GM18526 (cell line): ENCODE measurements around the gene ATP8B2.

Experiments used
- POLR2A ChIP-seq: IDR thresholded peaks from 3 replicates; pipeline ENCODE4 v1.6.1; 2011; ENCODE audit not compliant: insufficient read length; ENCODE audit errors: extremely low read depth

The ATP8B2 gene

GRCh38 chr1:154326546-154327465 is 1.5 kb downstream of the ATP8B2 start:
- no peak for TF ChIP-seq POLR2A

- TF ChIP-seq POLR2A, result no peak
Observed at GRCh38 chr1:154327466-154328317, 2.4 kb downstream of the ATP8B2 start.

- no peak for TF ChIP-seq POLR2A
Observed at GRCh38 chr1:154328318-154329151, 3.2 kb downstream of the ATP8B2 start.

DNA sequence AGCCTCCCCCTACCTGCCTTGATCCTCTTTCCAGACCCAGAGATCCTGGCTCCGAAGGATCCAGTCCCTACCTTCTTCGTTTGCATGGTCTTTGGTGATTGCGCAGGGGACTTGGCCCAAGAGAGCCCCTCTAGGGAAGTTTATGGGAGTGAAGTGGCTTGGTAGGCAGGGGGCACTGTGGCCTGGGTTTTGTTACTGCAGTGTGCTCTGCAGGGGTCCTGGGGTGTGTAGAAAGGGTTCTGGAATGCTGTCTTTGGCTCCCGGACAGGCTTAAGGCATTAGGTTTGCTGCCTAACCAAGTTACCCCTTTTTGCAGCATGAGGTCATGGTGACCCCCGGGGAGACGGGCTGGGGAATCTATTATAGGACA is 3.8 kb downstream of the ATP8B2 start:
- no peak for TF ChIP-seq POLR2A

- no peak for TF ChIP-seq POLR2A
Observed at GRCh38 chr1:154329551-154330131, 4.3 kb downstream of the ATP8B2 start.

- no peak for TF ChIP-seq POLR2A
Observed at GRCh38 chr1:154330669-154331068, 5.3 kb downstream of the ATP8B2 start.

DNA sequence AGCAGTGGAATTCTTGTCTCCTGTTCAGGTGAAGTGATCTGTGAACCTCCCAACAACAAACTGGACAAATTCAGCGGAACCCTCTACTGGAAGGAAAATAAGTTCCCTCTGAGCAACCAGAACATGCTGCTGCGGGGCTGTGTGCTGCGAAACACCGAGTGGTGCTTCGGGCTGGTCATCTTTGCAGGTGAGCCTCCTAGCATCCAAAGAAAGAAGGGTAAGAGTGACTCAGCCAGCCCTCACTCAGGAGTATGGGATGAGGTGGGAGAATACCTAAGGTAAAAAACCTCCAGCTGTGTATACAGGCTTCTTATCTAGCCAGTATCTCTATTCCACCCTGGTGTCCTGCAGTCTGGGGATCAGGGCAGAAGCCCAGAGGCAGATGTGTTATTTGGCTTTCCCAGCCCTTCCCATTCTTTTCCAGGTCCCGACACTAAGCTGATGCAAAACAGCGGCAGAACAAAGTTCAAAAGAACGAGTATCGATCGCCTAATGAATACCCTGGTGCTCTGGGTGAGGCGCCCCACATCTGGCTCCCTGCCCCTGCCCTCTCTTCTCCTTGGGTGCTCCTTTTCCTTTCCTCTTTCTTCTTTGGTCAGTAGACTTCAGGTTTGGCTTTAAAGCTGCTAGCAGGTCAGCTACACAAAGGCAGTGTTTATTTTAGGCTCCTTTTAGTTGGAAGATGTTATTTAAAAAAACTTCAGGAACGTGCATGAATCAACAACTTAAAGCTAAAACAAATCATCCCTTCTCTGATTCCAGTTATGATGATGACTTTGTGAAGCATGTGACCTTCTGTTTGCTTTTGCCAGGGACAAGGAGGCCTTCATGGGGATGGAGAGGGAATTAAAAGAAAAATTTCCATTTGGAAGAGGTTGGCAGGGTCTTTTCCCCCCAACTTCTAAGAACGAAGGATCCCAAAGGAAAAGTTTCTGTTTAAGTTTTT is 9.0 kb downstream of the ATP8B2 start:
- TF ChIP-seq POLR2A, result no peak

DNA sequence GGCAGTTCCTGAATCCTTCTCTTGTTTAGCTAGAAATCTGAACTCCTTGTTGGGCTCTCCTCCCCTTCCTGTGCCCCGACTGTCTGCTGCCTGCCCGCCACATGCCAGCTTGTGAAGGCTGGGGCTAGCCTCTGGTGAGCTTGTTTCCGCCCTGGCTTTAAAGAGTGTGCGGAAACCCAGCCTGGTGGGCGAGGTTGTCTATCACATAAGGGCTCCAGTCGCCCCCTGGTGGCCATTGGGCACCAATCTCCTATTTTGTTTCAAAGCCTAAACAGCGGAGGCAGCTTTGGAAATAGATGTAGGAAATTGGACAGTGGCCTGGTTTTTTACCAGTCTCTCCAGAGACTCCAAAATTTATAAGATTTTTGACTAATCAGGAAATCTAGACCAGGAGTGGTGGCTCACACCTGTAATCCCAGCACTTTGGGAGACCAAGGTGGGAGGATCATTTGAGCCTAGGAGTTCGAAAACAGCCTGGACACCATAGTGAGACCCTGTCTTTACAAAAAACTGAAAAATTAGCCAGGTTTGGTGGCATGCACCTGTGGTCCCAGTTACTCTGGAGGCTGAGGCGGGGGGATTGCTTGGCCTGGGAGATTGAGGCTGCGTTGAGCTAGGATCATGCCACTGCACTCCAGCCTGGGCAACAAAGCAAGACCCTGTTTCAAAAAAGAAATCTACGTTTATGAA is 9.8 kb downstream of the ATP8B2 start:
- no peak for TF ChIP-seq POLR2A

DNA sequence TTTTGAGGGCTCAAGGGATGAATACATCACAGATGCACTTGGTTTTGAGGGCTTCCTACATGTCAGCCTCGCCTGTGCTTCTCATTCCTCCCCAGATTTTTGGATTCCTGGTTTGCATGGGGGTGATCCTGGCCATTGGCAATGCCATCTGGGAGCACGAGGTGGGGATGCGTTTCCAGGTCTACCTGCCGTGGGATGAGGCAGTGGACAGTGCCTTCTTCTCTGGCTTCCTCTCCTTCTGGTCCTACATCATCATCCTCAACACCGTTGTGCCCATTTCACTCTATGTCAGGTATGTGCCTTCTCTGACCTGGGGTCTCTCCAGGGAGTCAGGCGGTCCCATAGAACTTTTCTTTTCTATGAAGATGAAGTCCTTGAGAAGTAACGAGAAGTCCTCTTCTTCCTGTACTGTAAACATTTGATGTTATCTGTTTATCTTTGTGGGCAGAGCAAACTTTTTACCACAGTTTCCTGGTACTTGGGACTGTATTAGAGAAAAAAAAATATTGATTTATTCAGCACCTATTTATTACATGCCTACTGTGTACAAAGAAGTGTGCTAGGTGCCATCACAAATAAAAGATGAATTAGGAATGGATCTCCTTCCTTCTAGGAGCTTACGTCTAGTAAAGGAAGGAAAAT is 12.0 kb downstream of the ATP8B2 start:
- no peak for TF ChIP-seq POLR2A

DNA sequence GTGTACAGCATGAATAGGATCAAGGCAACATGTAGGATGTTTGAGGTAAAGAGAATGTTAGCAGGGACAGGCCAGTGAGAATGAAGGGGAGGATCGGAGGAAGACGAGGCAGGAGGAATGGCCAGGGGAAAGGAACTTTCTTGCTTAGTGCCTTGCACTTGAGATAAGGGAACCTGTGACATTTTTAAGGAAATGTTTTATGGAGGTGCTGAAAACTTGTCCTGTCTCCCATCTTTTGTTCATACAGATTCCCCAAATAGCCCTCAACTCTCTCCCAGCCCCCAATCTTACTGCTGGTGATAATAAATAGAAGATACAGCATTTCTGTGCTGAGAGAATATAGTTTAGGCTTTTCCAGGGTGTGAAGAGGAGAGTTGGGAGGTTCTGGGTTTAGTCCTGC is 13.6 kb downstream of the ATP8B2 start:
- no peak for TF ChIP-seq POLR2A

- no peak for TF ChIP-seq POLR2A
Observed at GRCh38 chr1:154342132-154342531, 16.8 kb downstream of the ATP8B2 start.

DNA sequence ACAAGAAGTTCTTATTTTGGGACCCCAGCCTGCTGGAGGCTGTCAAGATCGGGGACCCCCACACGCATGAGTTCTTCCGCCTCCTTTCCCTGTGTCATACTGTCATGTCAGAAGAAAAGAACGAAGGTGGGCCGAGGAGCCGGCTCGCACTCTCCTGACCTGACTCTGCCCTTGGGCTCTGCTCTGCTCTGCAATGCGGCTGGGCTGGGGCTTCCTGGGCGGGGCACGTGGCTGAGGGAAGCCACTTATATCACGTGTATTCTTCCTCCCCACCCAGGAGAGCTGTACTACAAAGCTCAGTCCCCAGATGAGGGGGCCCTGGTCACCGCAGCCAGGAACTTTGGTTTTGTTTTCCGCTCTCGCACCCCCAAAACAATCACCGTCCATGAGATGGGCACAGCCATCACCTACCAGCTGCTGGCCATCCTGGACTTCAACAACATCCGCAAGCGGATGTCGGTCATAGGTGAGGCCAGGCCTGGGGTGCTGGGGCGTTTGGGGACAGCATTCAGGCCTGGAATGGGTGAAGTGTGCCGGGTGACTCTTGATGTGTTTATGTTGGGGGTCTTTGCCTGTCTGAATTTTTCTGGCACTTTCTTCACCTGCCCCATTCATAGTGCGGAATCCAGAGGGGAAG is 17.6 kb downstream of the ATP8B2 start:
- TF ChIP-seq POLR2A, result no peak

DNA sequence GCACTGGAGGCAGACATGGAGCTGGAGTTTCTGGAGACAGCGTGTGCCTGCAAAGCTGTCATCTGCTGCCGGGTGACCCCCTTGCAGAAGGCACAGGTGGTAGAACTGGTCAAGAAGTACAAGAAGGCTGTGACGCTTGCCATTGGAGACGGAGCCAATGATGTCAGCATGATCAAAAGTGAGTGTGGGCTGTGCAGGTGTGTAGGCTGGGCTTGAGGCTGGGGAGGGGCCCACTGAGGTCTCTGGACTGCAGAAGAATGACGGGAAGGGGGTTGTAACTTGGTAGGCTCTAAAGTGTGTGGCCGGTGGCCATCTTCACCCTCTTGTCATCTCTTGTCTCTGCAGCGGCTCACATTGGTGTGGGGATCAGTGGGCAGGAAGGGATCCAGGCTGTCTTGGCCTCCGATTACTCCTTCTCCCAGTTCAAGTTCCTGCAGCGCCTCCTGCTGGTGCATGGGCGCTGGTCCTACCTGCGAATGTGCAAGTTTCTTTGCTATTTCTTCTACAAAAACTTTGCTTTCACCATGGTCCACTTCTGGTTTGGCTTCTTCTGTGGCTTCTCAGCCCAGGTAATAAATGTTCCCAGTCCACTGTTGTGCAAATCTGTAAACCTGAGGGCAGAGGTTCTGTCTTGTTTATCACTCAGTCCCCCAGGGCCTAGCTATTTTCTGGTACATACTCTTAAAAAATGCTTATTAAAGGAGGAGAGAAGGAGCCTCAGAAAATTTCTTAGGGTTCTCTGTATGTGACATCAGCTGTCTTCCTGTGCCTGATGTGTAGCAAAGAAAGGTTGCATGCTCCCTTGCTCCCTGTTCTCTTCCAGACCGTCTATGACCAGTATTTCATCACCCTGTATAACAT is 19.9 kb downstream of the ATP8B2 start:
- no peak for TF ChIP-seq POLR2A
